Panc1 (cell line): ENCODE measurements around the gene IL4. TPM values are rescaled to one million over a fixed set of nuclear protein-coding genes. Genes with fewer than 3 reads are reported as not detected.

Experiments
- ATAC-seq: fragments of 200-7000 bp; cut with Tn5 transposase; 2 replicates; pipeline ENCODE4 v1.9.1; 2020; ENCODE audit warnings: mild to moderate bottlenecking, moderate library complexity
- BruUV-seq: library from RNA; stranded (reverse); fragments of 400-500 nt; replicated peaks from 2 replicates; lab custom pipeline; 2021; lab: Mats Ljungman, UMichigan
- CTCF ChIA-PET: fragments of 300-600 bp; sonication (Branson Sonifier 250); formaldehyde crosslinking; loops from one replicate; lab custom pipeline; 2022; ENCODE audit warnings: antibody characterized with exemption; lab: Charles Lee
- POLR2A ChIA-PET: fragments of 300-600 bp; sonication (Branson Sonifier 250); formaldehyde crosslinking; loops from one replicate; lab custom pipeline; 2022; ENCODE audit warnings: antibody characterized with exemption; lab: Charles Lee
- DNase-seq: peaks from one replicate; pipeline ENCODE4 v3.0.0-alpha.2; 2010; ENCODE audit warnings: low read depth, low spot score
- H3K27ac ChIP-seq: 2 replicates; pipeline ENCODE4 v1.5.1; 2011; ENCODE audit warnings: mild to moderate bottlenecking, low read length, inconsistent platforms
- H3K27me3 ChIP-seq: fragments of 200-500 bp; sonication (Bioruptor generic); 2 replicates; pipeline ENCODE4 v1.6.0; 2014; ENCODE audit warnings: low read length, inconsistent platforms; ENCODE audit not compliant: control insufficient read depth, insufficient read depth
- H3K36me3 ChIP-seq: fragments of 200-500 bp; sonication (Bioruptor generic); 2 replicates; pipeline ENCODE4 v1.5.1; 2014; ENCODE audit warnings: inconsistent platforms, mild to moderate bottlenecking, low read length, moderate library complexity; ENCODE audit not compliant: control insufficient read depth, insufficient read depth
- H3K4me1 ChIP-seq: 2 replicates; pipeline ENCODE4 v1.5.1; 2011; ENCODE audit warnings: inconsistent platforms, mild to moderate bottlenecking, low read length, moderate library complexity; ENCODE audit not compliant: control insufficient read depth, insufficient read depth
- H3K4me3 ChIP-seq, 2 experiments: 2 replicates each; pipeline ENCODE4 v1.5.1; 2011 to 2012; ENCODE audit warnings: low read depth in 2 of 2, low read length in 2 of 2, mild to moderate bottlenecking in 2 of 2, inconsistent platforms in 1 of 2, moderate library complexity in 1 of 2
- H3K9me3 ChIP-seq: fragments of 200-500 bp; sonication (Bioruptor generic); 2 replicates; pipeline ENCODE4 v1.5.1; 2014; ENCODE audit warnings: low read depth, mild to moderate bottlenecking, inconsistent platforms, low read length, moderate library complexity; ENCODE audit not compliant: control insufficient read depth, insufficient read depth
- CTCF ChIP-seq: fragments of 450-650 bp; IDR thresholded peaks from 2 replicates; pipeline ENCODE4 v1.5.1; 2017; ENCODE audit warnings: mild to moderate bottlenecking
- POLR2AphosphoS5 ChIP-seq: IDR thresholded peaks from 2 replicates; pipeline ENCODE4 v1.6.1; 2012; ENCODE audit warnings: mild to moderate bottlenecking, low read depth, low read length, moderate library complexity
- REST ChIP-seq, 2 experiments: IDR thresholded peaks; 2 replicates each; pipeline ENCODE4 v1.6.1; 2011 to 2012; ENCODE audit warnings: low read depth in 2 of 2, control low read depth in 1 of 2, low read length in 1 of 2, mild to moderate bottlenecking in 1 of 2, moderate library complexity in 1 of 2; ENCODE audit not compliant: insufficient read depth in 1 of 2
- SIN3A ChIP-seq: IDR thresholded peaks from 2 replicates; pipeline ENCODE4 v1.6.1; 2012; ENCODE audit warnings: low read depth, mild to moderate bottlenecking, low read length, moderate library complexity, borderline replicate concordance; ENCODE audit not compliant: insufficient read depth
- TCF7L2 ChIP-seq: IDR thresholded peaks from 2 replicates; pipeline ENCODE4 v1.6.1; 2011; ENCODE audit warnings: mild to moderate bottlenecking, low read depth, low read length, inconsistent platforms
- in situ Hi-C: cut with HindIII; loops from 2 replicates; pipeline ENCODE4 v1.10.0; 2016; ENCODE audit warnings: low sequenced_read_pairs, low pct_unique_long_range_greater_than_20kb
- intact Hi-C: fragments of 100-400 bp; cut with micrococcal nuclease; formaldehyde crosslinking; loops from one replicate; pipeline ENCODE4 v1.10.0; 2022; ENCODE audit not compliant: unreplicated experiment
- total RNA-seq: library from RNA; stranded (reverse); gene quantifications from one replicate; pipeline ENCODE4 v1.2.1, GENCODE V29; 2021; ENCODE audit not compliant: unreplicated experiment

Gene IL4
- total RNA-seq, 1 experiment from 2014 or later, result not detected

GRCh38 chr5:132656774-132657355 is 16.9 kb upstream of the IL4 start:
- ChIA-PET POLR2A (no interaction called here), CTCF (no interaction called here)
- no peak for TF ChIP-seq TCF7L2
- intact Hi-C loops (no loop called here), in situ Hi-C loops (no loop called here)
- Histone ChIP-seq H3K27ac (no peak overlapping the region), H3K4me1 (no peaks in the 10 kb centered on the region), H3K36me3 (no peaks in the 10 kb centered on the region), H3K9me3 (no peaks in the 10 kb centered on the region), H3K27me3 (no peaks in the 10 kb centered on the region), H3K4me3 (no peak overlapping the region)
- DNase-seq (no peak), ATAC-seq (no peak)
- no TSS peak for BruUV-seq

- DNase-seq, result no peak
- no TSS peak for BruUV-seq
- intact Hi-C loops (no loop called here), in situ Hi-C loops (no loop called here)
- H3K27me3 ChIP-seq, result no peaks in the 10 kb centered on the region
- ATAC-seq, result no peak
- no peak within 1 kb of the TSS for H3K27ac ChIP-seq
- H3K36me3 ChIP-seq, result no peaks in the 10 kb centered on the region
- H3K4me1 ChIP-seq, result no peaks in the 10 kb centered on the region
- TF ChIP-seq SIN3A (no peak), POLR2AphosphoS5 (no peak), REST (IDR thresholded peaks at IDR 0.05; ENCODE audit: insufficient read depth in 1 of 2, low read depth in 2 of 2, low read length in 1 of 2) (no peak)
- no peak within 1 kb of the TSS for H3K4me3 ChIP-seq
- no peaks in the 10 kb centered on the region for H3K9me3 ChIP-seq
- CTCF ChIA-PET, result no interaction called here
- POLR2A ChIA-PET, result no interaction called here
Measured at GRCh38 chr5:132657676-132658380, 16.0 kb upstream of the IL4 start, which contains the start of gene IL13. TSS of gene IL13 (plus strand) at chr5:132658173. CDS start at chr5:132658187, 14 bp downstream.

- Histone ChIP-seq H3K4me3 (no peak overlapping the region), H3K27me3 (no peaks in the 10 kb centered on the region), H3K9me3 (no peaks in the 10 kb centered on the region), H3K4me1 (no peaks in the 10 kb centered on the region), H3K27ac (no peak overlapping the region), H3K36me3 (no peaks in the 10 kb centered on the region)
- CTCF ChIA-PET, result interaction anchor here (0.6 kb wide), 1 partner anchor 364 kb away, joined by 4 read pairs; no protein-coding TSS in a partner anchor
- POLR2A ChIA-PET, result no interaction called here
- intact Hi-C loops, result no loop called here
- no peak for TF ChIP-seq REST (IDR thresholded peaks at IDR 0.05; ENCODE audit: insufficient read depth in 1 of 2, low read depth in 2 of 2, low read length in 1 of 2)
- no peak for TF ChIP-seq POLR2AphosphoS5
- TF ChIP-seq SIN3A, result no peak
- TF ChIP-seq CTCF, result no peak
- TF ChIP-seq TCF7L2, result no peak
- in situ Hi-C loops, result no loop called here
- BruUV-seq, result no TSS peak
- ATAC-seq (no peak), DNase-seq (no peak)
Measured at GRCh38 chr5:132658381-132659302, 15.1 kb upstream of the IL4 start.
